ENCODE results near the gene HPSE2.
"Not testable (repeated sequence)": the region's sequence is repeated elsewhere in the genome, so short reads cannot be mapped to it uniquely, and the experiment has no call there.

HPSE2 gene

DNA sequence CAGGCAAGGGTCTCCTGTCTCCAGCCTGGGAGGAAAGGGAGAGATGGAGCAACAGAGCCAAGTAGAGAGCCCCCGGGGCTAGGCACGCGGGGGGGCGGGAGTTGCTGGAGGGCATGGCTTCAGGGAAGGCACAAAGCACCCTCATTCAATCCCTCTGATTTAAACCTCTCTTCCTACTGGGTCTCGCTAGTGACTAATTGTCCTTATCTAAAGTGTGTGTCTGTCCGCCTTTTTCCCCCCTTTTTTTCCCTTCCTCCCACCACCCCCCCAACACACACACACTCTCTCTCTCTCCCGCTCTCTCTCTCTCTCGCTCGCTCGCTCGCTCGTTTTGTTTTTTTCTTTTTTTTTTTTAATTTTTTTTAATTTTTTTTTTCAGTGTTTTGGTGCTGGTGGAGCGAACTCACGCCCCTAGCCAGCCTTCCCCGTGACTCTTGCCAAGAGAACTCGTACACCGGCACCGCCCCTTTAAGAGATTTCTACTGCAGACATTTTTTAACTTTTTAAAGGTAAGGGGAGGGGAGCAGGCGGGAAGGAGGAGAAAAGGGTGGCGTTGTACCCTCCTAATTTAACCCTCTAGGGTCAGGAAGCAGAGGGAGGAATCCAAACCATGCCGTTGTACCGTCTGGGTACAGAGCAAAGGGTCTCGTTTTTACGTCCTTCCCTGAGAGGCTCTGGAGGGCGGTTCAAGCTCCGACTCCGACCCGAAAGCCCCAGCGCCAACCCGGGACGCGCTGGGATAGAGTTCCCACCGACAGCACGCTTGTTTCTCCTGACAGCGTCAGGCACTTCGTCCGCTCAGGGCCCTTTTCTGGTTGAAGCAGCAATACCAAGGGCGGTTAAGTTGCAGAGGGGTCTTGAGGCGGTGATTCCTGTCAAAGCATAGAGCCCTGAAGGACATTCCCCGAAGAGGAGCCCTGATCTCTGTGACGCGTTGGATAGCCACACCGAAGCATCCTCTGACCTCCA, at the start of gene HPSE2:
Gene HPSE2, minus strand, starts transcription at position 195 of the 969 bp plus-strand sequence.
- no peak for DNase-seq (ENCODE audit: low read depth)

DNA sequence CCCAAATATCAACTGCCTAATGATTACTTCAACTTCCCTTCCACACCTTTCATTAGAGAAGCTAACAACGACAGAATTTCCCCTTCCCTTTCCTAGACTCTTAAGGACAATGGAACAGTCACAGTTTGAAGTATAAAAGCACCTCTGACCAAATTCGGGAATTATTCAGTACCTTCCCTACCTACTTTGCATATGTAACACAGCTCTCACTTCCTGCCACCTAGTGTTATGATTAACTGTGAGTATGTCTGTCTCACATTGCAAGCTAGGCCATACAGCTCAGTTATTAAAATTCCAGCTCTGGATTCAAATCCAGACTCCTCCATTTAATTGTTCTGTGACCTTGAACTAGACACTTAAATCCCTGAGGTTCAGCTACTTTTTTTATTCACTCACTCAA, 44.8 kb upstream of the HPSE2 start:
- no peak for DNase-seq (ENCODE audit: low read depth)

DNA sequence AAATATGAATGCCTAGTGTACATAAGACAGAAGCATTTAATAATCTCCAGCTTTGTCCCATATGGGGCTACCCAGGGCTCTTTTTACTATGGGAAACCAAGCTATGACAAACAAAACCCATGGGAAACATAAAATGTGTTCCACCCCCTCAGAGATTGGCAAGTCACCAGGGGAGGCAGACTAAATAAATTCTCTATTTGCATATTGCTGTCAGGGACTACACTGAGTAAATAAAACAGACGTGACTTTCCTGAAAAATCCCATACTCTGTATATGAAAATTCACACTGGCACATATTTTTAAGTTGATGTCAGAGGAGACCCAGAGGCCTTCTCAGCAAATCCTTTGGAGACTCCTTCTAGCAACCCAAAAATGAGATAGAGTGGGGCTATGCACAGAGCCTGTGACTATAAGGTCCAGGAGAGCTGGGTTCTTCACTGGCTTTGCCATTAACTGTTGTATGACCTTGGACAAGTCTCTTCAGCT, 44.0 kb upstream of the HPSE2 start:
- DNase-seq (ENCODE audit: low read depth): no peak

DNA sequence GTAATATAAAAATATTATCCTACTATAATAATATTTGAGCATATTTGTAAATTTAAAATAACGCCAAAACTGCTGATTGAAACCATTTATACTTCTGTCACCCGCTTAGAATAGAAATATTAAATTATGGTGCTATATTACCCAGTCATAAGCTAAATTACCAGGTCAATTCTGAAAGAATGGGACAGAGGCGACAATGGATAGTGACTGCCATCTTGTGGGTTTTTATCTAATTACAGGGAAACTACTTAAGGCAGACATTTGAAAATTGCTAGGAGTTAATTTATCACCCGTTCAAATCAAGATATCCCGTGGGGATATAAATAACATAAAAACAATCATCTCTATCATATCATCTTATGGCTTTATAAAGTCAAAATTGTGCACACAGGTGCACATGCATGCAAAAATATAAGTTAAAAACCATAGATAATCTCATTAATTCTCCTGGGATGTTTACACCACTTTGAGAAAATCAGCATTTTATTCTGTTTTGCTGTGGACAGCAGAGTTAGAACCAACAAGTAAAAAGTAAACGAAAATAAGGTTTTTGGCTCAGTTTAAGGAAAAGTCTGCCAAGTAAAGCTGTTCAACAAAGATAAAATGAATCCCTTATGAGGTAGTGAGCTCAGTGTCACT, 41.3 kb upstream of the HPSE2 start:
- no peak for DNase-seq (ENCODE audit: low read depth)

DNA sequence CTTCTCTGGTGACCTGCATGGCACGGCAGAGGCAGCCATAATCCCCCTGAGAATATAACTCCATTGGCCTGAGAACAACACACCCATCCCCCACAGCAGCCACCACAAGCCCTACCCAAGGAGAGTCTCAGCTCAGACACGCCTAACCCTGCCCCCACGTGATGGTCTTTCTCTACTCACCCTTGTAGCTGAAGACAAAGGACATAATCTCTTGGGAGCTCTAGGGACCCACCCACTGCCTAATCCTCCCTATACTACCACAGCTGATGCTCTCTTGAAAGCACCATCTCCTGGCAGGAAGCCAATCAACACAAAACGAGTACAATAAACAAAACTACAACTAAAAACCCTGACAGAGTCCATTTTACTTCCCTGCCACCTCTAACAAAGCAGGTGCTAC, 30.7 kb upstream of the HPSE2 start:
- DNase-seq (ENCODE audit: low read depth): no peak

DNA sequence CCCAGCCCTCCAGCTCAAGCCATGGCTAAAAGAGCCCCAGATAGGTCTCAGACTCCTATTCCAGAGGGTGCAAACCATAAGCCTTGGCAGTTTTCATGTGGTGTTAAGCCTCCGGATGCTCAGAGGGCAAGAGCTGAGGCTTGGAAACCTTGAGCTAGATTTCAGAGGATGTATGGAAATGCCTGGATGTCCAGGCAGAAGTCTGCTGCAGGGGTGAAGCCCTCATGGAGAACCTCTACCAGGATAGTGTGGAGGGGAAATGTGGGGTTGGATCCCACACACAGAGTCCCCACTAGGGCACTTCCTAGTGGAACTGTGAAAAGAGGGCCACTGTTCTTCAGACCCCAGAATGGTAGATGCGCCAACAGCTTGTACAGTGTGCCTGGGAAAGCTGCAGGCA, 13.2 kb upstream of the HPSE2 start:
- DNase-seq (ENCODE audit: low read depth): no peak

DNA sequence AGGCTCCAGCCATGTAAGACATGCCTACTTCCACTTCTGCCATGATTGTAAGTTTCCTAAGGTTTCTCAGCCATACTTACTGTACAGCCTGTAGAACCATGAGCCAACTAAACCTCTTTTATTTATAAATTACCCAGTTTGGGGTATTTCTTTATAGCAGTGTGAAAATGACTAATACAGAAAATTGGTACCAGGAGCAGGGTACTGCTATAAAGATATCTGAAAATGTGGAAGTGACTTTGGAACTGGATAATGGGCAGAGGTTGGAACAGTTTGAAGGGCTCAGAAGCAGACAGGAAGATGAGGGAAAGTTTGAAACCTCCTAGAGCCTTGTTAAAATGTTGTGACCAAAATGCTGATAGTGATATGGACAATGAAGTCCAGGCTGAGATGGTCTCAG, 12.2 kb upstream of the HPSE2 start:
- DNase-seq (ENCODE audit: low read depth): not testable (repeated sequence)

DNA sequence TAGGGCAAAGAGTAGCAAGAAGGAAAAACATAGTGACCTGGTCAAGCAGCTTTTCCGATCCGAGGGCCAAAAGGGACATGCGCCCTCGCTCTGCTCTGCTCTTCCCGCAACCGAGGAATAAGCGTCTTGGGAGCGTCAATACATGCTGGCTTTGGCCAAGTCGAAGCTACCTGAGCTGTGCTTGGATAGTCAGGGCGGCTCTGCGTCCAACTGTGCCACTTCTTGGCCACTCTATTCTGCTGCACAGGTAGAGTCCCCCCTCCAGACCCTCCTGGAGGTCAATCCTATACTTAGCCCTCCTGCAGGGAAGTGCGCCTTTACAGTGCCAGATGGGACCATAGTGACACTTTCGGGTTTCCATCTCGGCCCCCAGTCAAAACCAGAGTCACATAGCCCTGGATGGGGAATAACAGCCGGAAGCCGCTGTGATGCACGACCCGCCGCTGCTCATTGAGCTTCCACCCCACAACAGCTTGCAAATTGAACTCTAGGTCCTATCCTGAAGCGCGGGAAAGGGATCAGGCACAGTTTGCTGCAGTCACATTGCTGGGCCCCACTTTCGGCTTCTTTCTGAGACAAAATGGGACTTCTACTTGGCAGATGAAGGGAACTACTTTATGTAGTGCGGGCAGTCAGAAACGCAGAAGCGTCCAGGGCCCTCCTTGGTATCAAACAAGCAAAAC, 1.1 kb upstream of the HPSE2 start:
- no peak for DNase-seq (ENCODE audit: low read depth)

DNA sequence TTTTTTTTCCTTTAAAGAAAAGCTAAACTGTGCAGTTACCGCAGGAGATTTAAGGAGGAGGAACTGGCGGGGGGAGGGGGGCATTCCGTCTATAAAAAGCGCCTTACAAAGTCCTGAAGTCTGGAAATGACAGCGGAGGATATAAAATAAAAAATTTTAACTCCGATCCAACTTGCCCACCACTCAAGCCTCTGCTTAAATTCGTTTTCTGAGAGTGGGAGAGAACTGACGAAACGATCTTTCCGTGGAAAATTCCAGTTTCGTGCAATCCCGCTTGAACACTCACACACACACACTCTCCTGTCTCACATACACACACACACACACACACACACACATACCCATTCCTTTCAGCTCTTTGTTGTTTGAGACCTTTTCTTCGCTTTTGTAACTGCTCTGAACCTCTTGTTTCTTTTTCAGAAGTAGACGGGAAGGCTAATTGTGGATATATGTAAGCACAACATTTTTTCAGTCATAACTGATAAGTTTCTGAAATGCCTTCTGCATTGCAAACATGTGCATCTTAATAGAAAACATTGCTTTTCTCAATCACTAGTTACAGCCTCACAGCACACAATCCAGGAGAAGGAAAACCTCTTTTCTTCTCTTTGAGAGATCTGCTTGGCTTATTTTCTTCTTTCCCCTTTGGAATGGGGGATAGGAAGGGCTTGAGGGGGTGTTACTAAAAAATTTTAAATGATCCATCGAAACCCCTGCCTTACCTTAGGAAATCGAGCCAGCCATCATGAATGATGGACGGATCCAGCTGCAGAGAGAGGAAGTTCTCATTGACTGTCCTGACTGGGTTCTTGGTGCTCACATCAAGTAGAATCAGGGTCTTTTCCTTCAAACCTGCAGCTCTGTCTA, 628 bp downstream of the HPSE2 start:
- DNase-seq (ENCODE audit: low read depth): no peak

DNA sequence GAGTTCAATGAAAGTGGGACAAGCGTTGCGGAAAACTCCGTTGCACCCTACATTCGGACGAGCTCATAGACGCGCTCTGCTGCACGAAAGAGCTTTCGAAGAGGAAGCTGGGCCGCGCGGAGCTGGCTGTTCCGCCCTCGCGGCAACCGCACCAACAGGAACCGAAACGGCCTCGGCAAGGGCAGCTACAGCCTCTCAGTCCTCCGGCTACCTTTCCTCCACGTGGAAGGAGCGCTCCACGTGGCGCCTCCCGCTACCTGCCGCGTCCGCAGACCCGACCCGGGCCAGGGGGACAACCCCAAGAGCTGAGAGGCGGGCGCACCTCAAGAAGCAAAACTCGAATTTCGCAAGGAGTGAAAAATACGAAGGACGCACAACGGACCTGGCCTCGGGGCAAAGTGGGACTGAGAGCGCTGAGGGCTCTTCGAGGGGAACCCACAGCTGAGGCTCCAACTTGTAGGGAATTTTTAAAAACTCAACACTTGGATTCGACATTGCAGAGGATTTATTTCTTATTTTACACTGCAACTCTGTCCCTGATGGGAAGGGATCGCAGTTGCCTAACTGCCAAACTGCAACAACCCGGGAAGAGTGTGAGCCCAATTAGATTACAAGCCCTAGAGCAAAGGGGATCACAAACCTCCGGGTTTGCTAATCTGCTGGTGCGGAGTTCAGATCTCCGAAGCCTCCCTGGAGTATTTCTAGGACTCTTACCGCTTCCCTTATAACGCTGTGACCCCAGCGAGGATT, 1.4 kb downstream of the HPSE2 start:
- DNase-seq (ENCODE audit: low read depth): no peak

DNA sequence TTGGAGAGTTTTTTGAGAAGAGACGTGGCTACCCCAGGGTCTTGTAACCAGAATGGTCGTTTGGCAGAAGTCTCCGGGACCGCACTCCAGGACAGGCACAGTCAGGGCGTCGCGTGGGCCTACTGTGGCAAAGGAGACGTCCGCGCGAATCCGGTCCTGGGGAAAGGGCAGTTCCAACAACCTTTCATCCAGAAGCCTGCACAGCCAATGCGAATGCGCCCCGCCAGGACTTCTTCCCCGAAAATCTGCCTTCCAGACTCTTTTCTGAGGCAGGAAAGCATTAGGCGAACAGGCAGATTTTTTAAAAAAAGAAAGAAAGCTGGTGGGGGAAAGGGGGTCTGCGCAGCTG, 2.0 kb downstream of the HPSE2 start:
- DNase-seq (ENCODE audit: low read depth): no peak

DNA sequence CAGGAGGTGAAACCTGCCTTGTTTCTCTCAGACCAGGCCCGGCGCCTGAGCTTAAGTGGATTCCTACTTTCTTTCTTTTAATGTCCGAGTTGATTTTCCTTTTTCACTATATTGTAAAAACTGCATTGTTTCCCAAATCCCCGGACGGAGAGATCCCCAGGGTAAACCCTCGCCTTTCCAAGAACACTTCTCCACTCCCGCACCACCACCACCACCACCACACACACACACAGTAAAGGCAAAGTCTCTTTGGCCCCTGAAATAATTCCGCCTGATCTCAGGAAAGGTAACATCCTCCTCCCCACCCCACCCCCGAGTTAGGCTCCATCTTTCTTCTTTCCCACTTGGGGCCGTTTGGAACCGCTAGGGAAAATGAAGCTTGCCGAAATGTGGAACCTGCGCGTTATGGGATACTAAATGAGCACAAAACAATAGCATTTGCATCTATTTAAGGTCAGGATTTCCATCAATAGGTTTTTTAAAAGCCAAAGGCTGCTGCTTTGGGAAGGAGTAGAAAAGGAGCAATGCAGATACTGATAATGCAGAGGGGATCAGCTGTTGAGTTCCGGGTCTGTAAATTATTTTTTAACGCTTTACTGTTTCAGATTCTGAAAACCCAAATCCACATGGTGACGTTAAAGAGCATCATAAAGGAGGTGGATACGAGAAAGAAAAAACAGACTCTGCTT, 2.5 kb downstream of the HPSE2 start:
- no peak for DNase-seq (ENCODE audit: low read depth)

DNA sequence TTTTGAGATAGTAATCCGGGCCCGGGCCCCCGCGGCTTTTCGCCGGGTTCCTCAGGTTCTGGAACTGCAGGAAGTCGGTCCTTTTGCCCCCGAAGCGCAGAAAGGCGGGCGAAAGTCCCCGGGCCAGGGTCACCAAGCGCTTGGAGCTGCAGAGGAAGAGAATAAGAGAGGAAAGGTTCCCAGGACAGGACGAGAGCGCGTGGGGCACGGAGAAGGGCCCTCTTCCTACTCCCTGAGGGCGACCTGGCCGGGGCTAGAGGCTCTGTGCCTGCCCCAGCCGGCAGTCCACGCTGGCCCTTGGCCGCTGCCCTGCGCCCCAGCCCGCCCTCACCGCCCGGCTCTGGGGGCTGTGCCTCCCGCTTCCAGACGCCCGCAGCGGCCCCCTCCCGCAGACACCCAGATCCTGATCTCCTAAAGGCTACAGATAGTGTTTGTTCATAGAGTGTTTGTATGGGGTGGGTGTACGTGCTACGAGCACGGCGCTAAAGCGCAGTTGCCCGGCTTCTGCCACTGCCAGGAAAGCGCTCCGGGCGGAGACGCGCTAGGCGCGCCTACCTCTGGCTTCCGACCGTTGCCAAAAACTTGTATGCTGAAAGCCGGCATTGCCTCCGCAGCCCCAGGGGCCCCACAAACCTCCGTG, 3.2 kb downstream of the HPSE2 start:
- no peak for DNase-seq (ENCODE audit: low read depth)

DNA sequence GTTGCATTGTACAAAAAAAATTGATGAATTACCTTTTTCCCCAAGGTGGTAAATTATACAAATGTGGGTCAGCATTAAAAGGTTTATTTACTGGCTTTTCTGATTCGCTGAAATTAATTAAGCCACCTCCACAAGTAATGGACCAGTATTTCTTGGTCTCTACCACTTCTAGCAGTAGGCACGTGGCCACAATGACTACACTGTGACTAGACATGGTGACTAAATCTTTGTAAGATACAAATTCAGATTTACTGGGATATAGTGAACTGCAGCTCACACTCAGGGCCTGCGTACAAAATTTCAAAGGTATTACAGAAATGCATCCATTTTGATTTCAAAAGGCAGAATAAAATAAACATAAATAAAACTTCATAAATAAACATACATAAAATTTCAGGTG, 10.9 kb downstream of the HPSE2 start:
- DNase-seq (ENCODE audit: low read depth): no peak

DNA sequence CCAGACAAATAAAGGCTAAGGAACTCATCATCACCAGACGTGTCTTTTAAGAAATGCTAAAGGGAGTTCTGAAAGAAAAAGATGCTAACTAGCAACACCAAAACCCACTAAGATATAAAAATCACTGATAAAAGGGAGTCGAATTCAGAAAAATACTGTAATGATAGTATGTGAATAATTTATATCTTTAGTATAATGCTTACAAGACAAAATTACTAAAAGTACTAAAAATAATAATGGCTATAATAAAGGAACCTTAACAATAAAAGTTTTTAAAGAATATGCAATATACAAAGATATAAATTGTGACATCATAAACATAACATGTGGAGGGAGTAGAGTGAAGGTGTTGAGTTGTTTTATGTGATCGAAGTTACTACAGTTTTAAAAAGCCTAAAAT, 28.3 kb downstream of the HPSE2 start:
- DNase-seq (ENCODE audit: low read depth): no peak

DNA sequence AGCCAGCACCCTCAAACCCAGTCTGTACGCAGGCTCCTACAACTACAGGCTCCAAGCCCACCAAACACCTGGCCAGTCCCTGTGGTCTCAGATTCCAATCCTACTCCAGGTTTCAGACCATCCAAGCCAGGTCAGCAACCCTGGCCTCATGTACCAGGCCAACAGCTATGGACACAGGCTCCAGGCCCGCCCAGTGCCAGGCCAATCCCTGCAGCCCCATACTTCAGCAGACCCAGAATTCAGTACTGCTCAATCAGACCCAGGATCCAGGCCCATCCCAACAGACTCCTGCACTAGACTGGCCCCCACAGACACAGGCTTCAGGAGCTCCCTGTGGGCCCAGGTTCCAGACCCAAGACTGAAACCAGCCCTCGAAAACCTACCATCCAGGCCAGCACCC, 32.3 kb downstream of the HPSE2 start:
- DNase-seq (ENCODE audit: low read depth): no peak

DNA sequence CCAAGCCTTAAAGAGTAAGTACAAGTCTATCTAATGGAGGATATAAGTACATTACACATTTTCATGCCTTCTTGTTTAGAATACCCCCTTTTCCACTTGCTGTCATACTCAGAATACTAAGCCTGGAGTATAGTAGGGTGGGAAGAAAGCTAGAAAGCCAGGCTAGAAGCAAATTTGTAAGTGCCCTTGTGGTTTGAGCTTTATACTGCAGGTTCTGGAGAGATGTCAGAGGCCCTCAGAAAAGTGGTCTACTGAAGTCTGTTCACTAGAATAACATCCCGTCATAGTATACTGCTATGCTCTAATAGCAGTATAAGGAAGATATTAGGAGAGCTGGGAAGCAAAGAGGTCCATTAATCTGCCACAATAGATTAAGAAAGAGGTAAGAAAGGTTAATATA, 62.7 kb downstream of the HPSE2 start:
- no peak for DNase-seq (ENCODE audit: low read depth)

DNA sequence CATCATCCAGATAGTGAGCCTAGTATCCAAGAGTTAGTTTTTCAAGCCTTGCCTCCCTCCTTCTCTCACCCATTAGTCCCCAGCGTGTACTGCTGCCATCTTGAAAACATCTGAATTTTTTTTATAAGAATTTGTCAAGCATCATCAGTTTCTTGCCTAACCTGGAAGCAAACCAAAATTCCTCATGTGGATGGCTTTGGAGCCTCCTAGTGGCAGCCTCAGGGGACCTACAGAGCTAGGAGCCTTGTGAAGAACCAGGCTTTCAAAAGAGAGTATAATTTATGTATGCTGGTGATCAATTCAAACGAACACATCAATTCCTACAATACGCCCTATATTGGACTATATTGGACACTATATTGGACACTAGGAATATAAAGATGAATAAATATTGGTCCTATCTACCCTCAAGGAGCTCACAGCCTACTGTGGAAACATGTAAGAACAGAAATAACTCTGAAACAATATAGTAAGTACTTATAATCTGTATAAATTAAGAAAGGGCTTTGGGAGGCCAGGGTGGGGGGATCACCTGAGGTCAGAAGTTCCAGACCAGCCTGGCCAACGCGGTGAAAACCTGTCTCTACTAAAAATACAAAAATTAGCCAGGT, 63.4 kb downstream of the HPSE2 start:
- no peak for DNase-seq (ENCODE audit: low read depth)

DNA sequence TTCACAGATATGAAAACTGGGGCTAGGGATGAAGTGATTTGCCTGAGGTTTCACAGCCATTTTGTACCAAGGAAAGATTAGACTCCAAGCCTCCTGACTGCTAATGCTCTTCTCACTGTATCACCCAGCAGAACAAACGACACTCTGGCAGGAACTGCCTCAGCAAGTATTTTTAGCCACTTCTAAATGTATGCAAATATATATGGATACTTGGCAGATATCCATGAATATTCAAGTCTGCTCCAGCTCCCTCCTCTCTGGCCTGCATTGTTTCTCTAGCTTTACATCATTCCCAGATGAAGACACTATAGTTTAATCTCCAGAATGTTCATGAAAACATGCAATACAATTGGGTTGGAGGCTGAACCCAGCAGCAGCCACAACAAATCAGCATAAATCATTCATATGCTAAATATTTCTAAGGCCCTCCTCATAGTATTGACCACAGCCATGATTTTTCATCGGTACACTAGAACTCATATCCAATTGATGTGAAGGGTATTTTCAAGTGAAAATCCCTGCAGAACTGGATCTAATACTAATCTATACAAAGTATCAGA, 65.5 kb downstream of the HPSE2 start:
- no peak for DNase-seq (ENCODE audit: low read depth)

Measured in activated T-helper 9 cell treated with anti-CD3 and anti-CD28 coated beads, Interleukin-2, amount 50 U/mL, for 16 hours (primary cell).